Body of pancreas (tissue), 4 donors: Measurements from ENCODE around the gene TPRKB.

Source experiments
- POLR2A ChIP-seq, 3 donors: fragments of 450-650 bp; IDR thresholded peaks; one replicate each; pipeline ENCODE4 v1.6.1; 2016; ENCODE audit warnings: antibody characterized with exemption in 3 of 3, mild to moderate bottlenecking in 2 of 3
- TF ChIP-seq, protein P1 (sequence below), 7 experiments: fragments of 450-650 bp in 4 of 7; fragments of 200-600 bp in 3 of 7; sonication (generic) in 3 of 7; IDR thresholded peaks; one replicate each; pipeline ENCODE4 v1.5.1; 2016 to 2019; ENCODE audit warnings: antibody characterized with exemption in 7 of 7

DNA sequence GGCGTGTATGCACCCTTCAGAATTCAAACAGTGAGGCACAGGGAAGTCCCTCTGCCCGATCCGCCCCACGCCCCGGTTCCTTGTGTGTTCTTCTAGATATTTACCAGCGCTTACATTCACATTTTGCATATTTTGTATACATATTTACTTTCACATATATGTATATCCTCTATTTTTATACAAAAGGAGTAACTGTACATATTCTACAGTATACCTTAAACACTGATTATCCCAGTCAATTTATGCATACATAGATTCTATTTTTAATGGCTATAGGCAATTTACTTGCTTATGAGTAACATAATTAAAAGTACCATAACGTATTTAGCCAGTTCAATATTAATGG lies 43.1 kb upstream of the TPRKB start:
- TF ChIP-seq, protein P1, sequence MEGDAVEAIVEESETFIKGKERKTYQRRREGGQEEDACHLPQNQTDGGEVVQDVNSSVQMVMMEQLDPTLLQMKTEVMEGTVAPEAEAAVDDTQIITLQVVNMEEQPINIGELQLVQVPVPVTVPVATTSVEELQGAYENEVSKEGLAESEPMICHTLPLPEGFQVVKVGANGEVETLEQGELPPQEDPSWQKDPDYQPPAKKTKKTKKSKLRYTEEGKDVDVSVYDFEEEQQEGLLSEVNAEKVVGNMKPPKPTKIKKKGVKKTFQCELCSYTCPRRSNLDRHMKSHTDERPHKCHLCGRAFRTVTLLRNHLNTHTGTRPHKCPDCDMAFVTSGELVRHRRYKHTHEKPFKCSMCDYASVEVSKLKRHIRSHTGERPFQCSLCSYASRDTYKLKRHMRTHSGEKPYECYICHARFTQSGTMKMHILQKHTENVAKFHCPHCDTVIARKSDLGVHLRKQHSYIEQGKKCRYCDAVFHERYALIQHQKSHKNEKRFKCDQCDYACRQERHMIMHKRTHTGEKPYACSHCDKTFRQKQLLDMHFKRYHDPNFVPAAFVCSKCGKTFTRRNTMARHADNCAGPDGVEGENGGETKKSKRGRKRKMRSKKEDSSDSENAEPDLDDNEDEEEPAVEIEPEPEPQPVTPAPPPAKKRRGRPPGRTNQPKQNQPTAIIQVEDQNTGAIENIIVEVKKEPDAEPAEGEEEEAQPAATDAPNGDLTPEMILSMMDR (IDR thresholded peaks at IDR 0.05), result peak in 1 of 7 experiments; percentile 3
- TF ChIP-seq POLR2A (IDR thresholded peaks at IDR 0.05), result no peak
